ENCODE results near the gene ZRANB3.

GRCh38 chr2:135124924-135125886, 405.8 kb downstream of the ZRANB3 start:
- TF ChIP-seq CTCF (IDR thresholded peaks at IDR 0.05; ENCODE audit: low read depth, low read length, missing input control) (no peak), EGR1 (IDR thresholded peaks at IDR 0.05; ENCODE audit: low read depth in 2 of 2) (no peak), REST (IDR thresholded peaks at IDR 0.05) (no peak), TAF1 (conservative IDR thresholded peaks at IDR 0.05) (no peak), GABPA (IDR thresholded peaks at IDR 0.05 in 1 of 2, conservative IDR thresholded peaks at IDR 0.05 in 1 of 2) (no peak), YY1 (IDR thresholded peaks at IDR 0.05) (no peak), MAX (IDR thresholded peaks at IDR 0.05) (no peak), HNF4A (conservative IDR thresholded peaks at IDR 0.05) (no peak), HNF4G (IDR thresholded peaks at IDR 0.05) (no peak), RAD21 (IDR thresholded peaks at IDR 0.05) (no peak), FOXA2 (IDR thresholded peaks at IDR 0.05) (no peak), FOXA1 (IDR thresholded peaks at IDR 0.05) (no peak), JUND (IDR thresholded peaks at IDR 0.05) (no peak)

Measured in liver (tissue), 3 donors.